Subcutaneous adipose tissue (tissue), 4 donors: ENCODE data around the gene LRRC71. TPM values are rescaled to one million over a fixed set of nuclear protein-coding genes. Genes with fewer than 3 reads are reported as not detected.

Experiments used
- CTCF ChIP-seq: fragments of 450-650 bp; IDR thresholded peaks from one replicate; pipeline ENCODE4 v1.5.1; 2016; ENCODE audit warnings: low read depth, mild to moderate bottlenecking, control low read depth, antibody characterized with exemption, moderate library complexity
- total RNA-seq, 4 donors: library from RNA; depleted of rRNA; stranded (reverse); fragments of >200 nt; gene quantifications; one replicate each; pipeline ENCODE4 v1.1.0, GENCODE V29; 2016

The LRRC71 gene
- total RNA-seq, 4 donors from 2014 or later, result 0.94 TPM; not detected in 3

- TF ChIP-seq CTCF, result no peak
Observed at GRCh38 chr1:156901966-156902915, 18.2 kb upstream of the LRRC71 start.

- no peak for TF ChIP-seq CTCF
Observed at GRCh38 chr1:156903328-156904091, 16.9 kb upstream of the LRRC71 start.

- no peak for TF ChIP-seq CTCF
Observed at GRCh38 chr1:156904187-156904959, 16.1 kb upstream of the LRRC71 start.

GRCh38 chr1:156905176-156905575 lies 15.3 kb upstream of the LRRC71 start:
- TF ChIP-seq CTCF, result no peak

- TF ChIP-seq CTCF, result no peak
Observed at GRCh38 chr1:156905651-156906050, 14.8 kb upstream of the LRRC71 start.

- no peak for TF ChIP-seq CTCF
Observed at GRCh38 chr1:156906206-156906906, 14.1 kb upstream of the LRRC71 start.
